ENCODE results near the gene C8B.

C8B gene

DNA sequence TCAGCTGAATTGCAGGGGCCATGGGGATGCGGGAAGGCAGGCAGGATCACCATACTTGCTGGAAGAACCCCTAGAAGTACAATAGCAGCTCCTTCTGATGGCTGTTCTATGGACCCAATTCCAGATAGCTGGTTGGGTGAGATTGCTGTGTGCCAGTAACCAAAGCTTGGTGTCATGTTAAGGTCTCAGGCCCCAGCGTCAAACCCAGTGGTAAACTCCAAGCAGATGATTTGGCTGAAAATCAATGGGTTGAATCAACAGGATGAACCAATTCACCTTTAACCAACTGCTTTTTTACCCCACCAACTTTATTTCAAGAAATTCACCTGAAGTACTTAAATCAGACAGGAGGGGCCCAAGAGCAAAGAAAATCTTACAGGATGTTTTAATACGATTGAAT is 37.8 kb downstream of the C8B start:
- DNase-seq, result no peak

DNA sequence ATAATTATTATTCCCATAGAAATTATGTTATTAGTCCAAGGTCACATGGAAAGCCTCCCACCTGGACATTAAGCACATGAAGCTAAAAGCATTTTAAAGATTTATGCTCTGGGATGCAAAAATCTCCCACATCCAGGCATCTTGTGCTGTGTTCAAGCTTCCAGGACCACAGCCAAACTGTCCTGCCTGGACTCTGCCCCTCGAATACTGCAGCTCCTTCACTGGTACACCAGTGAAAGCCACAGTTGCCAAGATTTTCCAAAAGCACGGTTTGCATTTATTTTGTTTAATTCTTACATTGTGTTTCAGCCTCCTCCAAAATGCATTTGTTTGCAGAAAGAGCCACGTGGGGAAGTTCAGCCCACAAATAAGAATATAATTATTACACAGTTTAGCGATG is 38.6 kb downstream of the C8B start:
- DNase-seq, result no peak

DNA sequence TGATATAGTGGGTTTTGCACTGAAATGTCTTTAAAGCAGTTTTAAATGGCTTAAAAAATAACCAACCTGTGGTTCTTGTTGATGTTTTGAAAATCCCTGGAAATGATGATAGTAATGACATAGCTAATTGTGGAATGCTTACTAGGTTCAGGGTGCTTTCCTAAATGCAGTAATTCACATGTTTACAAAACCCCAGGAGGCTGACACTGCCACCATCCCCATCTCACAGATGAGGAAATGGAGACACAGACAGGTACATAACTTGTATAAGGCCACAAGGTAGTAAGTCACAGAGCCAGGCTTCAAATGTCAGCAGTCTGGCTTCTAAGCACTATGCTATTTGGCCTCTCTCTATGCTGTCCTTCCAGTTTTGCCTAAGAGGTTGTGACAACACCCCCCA is 40.6 kb downstream of the C8B start:
- no peak for DNase-seq

DNA sequence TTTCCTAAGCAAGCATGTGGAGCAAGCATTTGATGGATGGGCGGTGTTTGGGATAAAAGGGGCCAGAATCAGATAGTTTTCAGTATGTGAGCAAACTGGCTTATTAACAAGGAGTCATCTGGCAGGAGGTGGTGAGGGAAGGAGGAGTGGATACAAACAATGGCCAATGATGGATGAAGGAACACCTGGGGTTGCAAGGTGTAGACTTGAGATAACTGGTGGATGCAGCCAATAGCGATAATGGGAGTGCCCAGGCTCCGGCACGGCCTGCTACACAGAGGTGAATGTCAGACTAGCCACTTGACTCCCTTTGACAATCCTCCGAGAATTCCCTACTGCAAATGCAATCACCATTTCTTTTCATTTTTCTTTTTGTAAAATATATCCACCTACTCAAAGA is 41.7 kb downstream of the C8B start:
- no peak for DNase-seq

DNA sequence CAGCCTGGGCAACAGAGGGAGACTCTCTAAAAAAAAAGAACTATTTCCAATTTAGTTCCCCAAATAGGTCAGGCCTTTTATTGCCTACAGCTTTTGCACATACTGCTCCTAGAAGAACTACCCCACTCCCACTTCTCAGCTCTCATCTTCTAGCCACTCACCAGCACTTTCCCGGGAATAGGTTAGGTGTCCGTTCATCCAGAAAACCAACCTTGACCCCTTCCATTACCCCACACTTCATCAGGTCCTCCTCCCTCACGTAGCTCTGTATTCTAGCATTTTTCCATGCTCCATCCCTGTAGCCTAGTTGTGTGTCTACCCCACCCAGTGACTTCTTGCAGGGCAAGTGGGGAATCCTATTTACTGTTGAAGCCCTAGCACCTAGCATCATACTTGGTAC is 42.6 kb downstream of the C8B start:
- DNase-seq, result no peak

DNA sequence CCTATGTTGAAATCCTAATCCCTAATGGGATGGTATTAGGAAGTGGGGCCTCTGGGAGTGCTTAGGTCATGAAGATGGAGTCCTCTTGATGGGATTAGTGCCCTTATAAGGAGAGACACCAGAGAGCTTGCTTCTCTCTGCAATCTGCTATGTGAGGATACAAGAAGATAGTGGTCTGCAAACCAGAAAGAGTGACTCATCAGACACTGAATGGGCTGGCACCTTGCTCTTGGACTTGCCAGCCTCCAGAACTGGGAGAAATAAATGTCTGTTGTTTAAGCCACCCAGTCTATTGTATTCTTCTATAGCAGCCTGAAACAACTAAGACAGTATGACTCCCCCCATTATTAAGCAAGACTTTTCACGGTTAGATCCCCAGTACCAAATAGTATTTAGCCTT is 43.3 kb downstream of the C8B start:
- no peak for DNase-seq

DNA sequence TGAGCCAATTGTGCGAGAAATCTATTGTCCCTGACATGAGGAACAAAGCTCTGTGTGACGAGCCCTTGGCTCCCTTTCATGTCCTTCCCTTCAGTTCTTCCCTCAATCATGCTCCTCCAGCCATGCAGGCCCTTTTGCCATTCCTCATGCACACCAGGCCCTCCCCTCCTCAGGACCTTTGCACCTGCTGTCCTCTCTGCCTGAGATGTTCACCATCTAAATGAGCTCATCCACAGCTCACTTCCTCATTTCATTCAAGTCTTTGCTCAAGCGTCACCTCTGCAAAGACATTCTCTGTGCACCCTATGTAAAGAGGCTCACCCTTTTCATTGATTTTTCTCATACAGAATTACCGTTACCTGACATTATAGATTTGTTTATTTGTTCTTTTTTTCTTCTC is 43.7 kb downstream of the C8B start:
- DNase-seq, result no peak

DNA sequence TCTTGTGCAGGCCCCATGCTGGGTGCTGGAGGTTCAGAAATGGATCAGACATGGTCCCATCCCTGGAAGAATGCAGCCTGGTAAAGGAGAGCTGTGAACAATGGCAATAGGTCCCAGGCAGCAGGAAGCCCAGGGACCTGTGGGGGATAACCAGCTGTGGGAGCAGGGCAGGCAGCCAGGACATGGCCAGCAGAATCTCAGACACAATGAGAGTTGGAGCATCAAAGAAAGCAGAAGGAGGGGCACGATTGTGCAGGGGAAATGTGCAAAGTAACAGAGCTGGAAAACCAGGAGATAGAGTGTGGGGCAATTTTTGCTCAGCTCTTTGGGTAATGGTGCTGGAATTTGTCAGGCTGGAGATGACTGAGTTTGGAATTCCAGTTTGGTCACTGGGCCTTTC is 44.3 kb downstream of the C8B start:
- DNase-seq, result no peak

DNA sequence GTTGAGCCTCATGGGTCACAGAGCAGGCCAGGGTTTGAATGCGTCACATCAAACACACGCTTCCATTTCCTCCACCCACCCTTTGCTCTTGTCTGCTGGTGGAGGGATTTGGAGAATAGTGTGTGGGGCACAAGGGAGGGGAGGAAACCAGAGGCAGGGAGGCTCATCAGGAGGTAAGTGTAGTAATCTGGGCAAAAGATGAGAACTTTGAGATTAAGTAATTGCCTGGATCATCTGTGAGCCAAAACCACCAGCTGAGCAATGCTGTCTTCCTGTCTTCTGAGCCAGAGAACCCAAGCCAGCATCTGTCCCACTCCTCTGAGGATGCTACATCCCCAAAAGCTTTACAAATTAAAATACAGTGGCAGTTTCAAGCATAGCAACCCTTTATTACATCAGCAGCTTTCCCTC is 45.2 kb downstream of the C8B start:
- DNase-seq, result no peak

DNA sequence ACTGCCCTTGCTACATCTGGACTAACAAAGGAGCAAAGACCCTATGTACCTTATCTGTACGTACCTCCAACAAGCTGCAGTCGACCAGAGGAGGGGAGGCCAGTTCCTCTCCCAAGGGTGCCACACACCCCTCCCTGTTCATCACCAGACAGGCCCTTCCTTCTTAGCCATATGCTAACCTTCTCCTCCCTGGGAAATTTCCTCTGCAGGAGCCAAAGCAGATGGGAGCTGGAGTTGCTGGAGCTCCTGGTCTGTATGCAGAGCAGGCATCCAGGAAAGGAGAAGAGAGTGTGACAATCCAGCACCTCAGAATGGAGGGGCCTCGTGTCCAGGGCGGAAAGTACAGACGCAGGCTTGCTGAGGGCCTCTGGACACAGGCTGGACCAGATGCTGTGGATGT is 48.5 kb downstream of the C8B start:
- no peak for DNase-seq

DNA sequence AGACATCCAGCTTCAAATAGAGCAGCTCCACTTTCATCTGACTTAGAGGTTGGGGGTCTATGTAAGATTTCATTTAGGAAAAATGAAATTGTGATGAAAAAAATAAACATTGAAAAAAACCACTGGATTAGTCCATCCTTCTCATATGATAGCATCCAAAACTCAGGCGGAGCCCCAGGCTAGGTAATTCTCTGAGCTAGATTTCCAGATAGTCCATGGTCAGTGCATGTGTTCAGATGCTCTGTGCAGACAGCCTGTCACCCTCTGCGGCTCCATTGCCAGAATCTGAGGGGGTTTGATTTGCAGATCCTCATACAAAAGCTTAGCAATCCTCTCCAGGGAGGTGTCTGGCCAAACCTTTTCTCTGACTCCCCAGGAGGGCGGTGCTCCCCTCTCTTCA is 49.2 kb downstream of the C8B start:
- no peak for DNase-seq

DNA sequence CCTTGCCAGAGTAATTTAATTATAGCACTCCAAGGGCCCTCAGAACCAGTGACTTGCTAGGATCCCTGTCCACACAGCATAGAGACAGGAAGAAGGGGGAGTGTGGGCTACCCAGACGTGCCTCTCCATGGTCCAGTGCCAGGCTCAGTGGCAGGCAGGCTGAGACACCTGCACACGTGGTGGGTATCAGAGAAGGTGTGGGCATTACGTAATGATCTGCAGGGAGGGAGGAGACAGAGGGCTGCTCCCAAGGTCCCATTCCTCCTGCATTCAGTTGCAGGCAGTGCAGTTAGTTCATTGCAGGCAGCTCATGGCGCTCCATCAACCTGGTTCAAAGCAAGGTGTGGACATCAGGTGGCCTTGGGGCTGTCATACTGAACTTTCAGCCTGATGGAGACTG is 49.9 kb downstream of the C8B start:
- DNase-seq, result no peak

DNA sequence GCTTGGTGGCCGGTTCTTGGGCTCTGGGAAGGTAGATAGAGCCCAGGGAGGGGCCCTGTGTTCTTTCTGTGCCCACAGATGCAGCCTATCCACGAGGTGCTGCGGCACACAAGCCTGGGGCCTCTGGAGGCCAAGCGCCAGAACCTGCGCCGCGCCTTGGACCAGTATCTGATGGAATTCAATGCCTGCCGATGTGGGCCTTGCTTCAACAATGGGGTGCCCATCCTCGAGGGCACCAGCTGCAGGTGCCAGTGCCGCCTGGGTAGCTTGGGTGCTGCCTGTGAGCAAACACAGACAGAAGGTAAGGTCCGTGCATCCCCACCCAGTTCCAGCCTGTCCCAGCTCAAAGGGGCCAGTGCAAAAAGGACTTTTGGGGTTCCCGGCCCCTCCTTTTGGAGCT is 53.5 kb downstream of the C8B start:
- no peak for DNase-seq

DNA sequence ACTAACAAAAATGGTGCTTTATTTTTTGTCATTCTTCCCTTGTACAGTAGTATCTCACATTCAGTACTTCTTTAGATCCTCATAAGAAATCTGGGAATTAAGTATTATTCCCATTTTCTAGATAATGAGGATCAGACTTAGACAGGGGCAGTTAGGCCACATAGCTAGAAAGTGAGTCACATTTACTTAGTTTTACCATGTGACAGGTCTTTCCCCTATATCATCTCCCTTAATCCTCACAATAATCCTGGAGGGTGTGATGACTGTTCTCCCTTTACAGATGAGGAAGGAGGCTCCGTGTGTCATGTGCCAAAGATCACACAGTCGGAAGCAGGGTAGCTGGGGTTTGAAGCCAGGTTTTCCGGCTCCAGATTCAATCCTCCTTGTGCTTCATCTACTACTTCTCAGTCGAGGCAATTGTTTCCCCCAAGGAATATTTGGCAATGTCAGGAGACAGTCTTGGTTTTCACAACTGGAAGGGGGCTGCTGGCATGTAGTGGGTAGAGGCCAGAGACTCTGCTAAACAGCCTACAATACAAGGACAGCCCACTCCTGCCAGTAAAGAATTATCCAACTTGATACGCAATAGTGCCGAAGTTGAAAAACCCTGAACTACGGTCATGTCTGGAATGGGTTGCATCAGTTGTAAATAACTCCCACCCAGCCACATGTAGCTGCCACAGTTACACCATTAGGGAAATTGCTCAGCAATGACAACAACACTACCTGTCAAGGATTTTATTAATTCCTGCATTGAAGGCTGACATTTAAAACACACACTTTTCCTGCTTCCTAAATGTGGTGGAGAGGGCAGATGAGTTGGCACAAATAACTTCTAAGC is 54.5 kb downstream of the C8B start:
- DNase-seq, result no peak

DNA sequence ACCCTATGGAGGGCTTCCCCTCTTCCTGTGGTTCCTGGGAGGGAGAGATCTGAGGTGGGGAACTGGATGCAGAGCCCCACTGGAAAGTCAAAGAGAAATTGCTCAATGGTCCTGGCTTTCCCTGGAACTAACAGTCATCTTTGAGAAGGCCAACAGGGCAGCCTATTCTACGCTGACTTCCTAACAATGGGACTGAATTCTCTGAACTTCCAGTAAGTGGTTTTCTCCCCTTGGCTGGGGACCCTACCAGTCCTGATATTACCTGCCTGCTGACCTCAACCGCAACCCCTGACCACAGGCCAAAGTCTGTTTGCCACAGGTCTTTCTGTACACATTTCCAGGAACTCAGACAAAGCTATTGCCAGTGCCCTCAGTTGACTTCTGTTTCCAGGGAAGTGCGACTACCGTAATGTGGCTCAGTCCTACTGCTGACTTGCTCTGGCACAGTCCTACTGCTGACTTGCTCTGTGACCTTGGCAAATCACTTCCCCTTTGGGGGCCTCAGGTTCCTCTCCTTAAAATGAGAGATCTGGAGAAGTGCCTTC is 55.3 kb downstream of the C8B start:
- no peak for DNase-seq

DNA sequence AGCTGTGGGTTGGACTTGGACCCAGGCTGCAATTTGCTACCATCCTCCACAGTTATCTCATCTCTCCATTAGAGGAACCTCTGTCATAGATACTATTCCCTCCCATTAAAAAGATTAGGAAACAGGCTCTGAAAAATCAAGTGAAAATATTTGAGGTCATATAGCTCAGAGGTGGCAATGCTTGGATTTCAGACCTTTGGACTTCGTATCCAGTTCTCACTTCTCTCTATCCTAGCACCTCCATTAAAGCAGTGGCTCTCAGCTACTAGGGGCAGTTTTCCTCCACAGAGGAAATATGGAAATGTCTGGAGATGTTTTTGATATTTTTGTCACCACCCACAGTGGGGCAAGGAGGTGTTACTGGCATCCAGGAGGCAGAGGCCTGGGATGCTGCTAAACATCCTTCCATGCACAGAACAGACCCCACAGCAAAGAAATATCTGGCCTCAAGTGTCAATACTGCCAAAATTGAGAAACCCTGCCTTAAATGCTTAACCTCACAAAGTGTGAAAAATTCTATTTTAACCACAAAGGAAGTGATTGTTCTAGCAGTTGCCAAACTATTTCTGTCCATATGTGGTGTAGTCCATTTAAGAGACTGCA is 57.1 kb downstream of the C8B start:
- DNase-seq, result no peak

DNA sequence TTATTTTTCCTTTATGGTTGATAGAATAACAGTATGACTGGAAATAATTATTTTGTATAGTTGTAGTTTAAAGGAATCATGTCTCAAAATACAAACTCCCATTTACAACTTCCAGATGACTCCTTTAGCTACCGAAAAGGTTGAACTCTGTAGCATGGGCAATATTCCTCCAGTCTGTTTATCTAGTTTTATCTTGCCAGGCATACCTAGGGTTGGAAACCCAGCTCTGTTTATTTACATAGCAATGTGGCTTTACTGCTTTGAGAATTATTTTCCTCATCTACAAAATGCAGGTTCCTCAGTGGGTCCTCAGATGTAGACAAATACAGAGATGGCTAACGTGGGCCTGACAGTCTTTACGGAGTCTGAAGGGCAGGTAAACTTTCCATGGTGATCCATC is 60.1 kb downstream of the C8B start:
- DNase-seq, result no peak

DNA sequence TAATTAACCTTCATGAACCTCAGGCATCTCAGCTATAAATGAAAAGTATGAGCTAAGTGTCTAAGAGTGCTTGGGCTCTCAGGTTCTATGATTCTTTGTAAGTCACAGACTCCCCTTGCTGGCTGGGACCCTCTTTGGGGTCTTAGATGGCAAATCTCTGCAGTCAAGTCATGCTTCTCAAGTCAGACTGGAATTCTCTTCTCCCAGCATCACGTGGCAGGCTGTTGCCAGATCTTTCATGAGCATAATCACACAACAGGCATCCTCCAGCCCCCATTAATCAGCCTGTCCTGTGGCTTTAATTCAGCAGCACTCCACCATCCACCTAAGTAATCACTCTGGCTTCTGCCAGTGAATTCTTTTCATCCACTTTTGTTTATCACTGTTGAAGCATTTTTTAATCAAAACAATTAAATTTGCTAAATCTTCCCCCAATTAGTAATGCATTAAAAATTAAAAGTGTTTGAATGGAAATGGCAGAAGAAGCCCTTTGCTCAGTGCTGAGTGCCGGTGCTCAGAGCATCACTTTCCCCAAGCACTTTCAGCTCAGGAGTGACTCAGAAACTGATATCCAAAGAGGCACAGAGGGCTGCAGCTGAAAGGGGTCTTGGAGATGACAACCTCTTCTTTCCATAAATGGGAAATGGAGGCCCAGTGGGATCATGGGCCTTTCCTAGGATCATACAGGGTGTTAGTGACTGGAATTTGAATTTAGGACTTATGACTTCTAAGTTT is 61.0 kb downstream of the C8B start:
- no peak for DNase-seq

DNA sequence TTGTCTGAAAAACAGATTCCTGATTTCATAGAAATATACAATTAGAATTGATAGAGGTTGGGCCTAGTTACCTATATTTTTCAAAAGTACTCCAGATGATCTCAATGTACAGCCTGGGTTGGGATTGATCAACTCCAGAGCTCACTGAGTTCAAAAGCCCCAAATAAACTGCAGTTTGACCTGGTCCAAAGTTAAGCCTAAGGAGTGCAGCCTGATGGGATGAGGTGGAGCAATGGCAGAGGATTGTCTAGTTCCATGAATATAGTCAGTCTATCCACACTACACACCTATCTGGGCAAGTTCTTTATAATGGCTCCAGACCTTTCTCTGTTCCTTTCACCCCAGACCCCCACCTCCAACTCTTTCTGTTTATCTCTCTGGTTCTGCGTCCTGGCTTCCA is 62.0 kb downstream of the C8B start:
- DNase-seq, result no peak

DNA sequence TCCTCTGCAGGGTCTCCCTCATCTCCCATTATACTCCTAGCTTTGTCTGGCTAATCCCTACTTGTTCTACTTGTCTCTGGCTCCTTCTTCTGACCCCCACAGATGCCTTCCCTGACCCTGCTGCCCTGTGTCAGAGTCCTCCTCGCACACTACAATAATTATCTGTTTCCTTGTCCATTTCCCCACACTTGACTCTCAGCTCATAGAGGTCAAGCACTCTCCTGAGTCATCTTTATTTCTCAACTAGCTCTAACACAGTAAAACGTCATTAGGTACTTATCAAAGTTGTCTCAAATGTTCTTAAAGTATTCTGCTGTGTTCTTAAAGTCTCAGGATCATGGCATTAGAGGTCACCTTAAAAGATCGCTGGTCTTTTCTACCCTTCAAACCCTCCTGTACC is 64.1 kb downstream of the C8B start:
- no peak for DNase-seq

DNA sequence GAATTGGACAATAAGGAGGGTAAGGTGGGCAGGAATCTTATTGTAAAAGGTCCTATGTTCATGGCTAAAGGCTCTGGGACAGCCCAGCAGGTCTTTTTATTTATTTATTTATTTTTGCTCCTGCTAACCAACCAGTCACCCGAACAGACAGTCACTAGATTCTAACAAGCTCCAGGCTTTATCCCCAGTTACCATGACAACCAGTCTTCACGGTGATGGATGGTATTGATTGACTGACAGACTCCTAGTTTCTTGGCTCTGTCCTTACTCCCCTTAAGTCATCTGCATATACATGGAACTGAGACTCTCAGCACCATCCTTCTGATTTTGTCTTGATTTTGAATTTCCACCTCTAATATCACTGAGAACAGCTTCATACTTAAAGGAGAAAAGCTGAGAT is 66.9 kb downstream of the C8B start:
- no peak for DNase-seq

DNA sequence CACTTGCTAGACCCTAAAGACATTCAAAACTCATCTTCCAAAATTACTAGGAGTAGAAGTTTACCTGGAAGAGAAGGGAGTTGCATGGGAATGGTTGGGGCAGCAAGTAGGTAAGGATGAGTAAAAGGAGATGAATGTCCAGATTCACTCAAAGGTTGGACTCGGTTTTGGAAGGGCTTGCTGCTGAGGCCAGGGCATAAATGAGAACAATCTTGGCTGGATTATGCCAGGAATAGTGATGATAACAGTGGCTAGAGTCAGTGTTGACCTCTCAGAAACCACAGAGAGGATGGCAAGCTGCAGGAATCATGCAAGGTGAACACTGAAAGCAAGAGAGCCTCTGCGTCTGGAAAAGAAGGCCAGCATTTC is 67.8 kb downstream of the C8B start:
- DNase-seq, result no peak

DNA sequence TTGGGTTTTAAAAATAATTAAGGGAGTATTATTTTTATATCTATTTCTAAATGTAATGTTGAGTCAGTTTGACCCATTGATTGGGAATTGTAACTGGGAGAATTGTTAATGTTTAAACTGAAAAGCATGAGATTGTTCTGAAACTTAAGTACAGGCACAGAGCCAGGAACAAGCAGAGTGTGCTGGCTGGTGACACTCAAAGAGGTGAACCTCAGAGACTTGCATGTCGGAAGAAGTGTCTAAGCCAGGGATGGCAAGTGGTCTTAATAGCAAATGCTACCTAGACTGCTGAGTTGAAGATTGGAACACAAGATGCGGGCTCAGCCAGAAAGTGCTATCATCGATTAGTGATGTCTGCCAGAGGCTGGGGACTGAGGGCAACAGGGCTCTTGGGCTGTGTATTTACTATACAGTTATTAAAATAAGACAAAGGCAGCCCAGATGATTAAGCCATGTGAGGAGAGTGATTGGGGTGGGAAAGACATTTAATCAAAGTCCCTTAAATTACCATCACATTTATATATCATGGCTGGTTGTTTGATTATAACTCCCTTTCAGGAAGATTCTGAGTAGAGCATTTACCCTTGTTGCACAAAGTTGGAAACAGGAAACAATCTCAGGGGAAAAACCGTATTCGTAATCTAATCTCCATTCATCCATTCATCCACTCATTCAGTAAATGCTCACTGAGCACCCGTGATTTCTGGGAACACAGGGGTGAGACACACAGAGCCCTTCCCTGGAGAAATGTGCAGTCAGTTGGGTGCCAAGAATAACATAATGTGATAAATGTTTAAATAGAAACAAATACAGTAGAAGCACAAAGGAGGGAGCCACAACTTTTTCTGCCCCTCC is 68.4 kb downstream of the C8B start:
- DNase-seq, result no peak
